WTC11 (cell line): ENCODE data around the gene PMFBP1. TPM values are rescaled to one million over a fixed set of nuclear protein-coding genes. Genes with fewer than 3 reads are reported as not detected.

Source experiments
- ATAC-seq: fragments of 200-7000 bp; cut with Tn5 transposase; 2 replicates; pipeline ENCODE4 v1.10.0; 2021; ENCODE audit warnings: mild to moderate bottlenecking, moderate library complexity
- CTCF ChIA-PET: fragments of 300-600 bp; sonication (Branson Sonifier 250); formaldehyde crosslinking; loops from one replicate; lab custom pipeline; 2021; ENCODE audit warnings: antibody characterized with exemption; lab: Charles Lee
- POLR2A ChIA-PET: fragments of 350-600 bp; sonication (Branson Sonifier 250); formaldehyde crosslinking; loops from one replicate; lab custom pipeline; 2021; ENCODE audit warnings: antibody characterized with exemption; lab: Charles Lee
- DNase-seq: peaks from one replicate; pipeline ENCODE4 v3.0.0; 2021; ENCODE audit warnings: low spot score
- H3K27ac Mint-ChIP-seq: 2 replicates; pipeline ENCODE4 v1.8.0; 2021; ENCODE audit warnings: mixed read lengths
- H3K27me3 Mint-ChIP-seq: 2 replicates; pipeline ENCODE4 v1.8.0; 2021; ENCODE audit warnings: low read depth, mild to moderate bottlenecking, moderate library complexity, mixed read lengths
- H3K36me3 Mint-ChIP-seq: 2 replicates; pipeline ENCODE4 v1.8.0; 2021; ENCODE audit warnings: mixed read lengths
- H3K4me1 Mint-ChIP-seq: 2 replicates; pipeline ENCODE4 v1.8.0; 2022; ENCODE audit warnings: mixed read lengths
- H3K4me3 Mint-ChIP-seq: 2 replicates; pipeline ENCODE4 v1.8.0; 2021; ENCODE audit warnings: mild to moderate bottlenecking, moderate library complexity, mixed read lengths
- H3K9me3 Mint-ChIP-seq: 2 replicates; pipeline ENCODE4 v1.8.0; 2021; ENCODE audit warnings: mixed read lengths
- ATF6 ChIP-seq: sonication (generic); formaldehyde crosslinking; IDR thresholded peaks from 2 replicates; pipeline ENCODE4 v1.8.1; 2023; ENCODE audit warnings: mild to moderate bottlenecking, missing genetic modification reagents
- E2F5 ChIP-seq: sonication (generic); formaldehyde crosslinking; IDR thresholded peaks from 2 replicates; pipeline ENCODE4 v1.8.1; 2022; ENCODE audit warnings: mild to moderate bottlenecking, moderate library complexity, missing genetic modification reagents
- HMGA2 ChIP-seq: fragments of 250-450 bp; sonication (Bioruptor Pico); IDR thresholded peaks from 2 replicates; pipeline ENCODE4 v1.4.0; 2021; ENCODE audit warnings: mild to moderate bottlenecking, moderate library complexity
- IRF2 ChIP-seq: sonication (generic); formaldehyde crosslinking; IDR thresholded peaks from 2 replicates; pipeline ENCODE4 v1.8.0; 2022; ENCODE audit warnings: low read depth, missing genetic modification reagents, borderline replicate concordance
- MYBL2 ChIP-seq: sonication (generic); formaldehyde crosslinking; IDR thresholded peaks from 2 replicates; pipeline ENCODE4 v1.8.1; 2023; ENCODE audit warnings: mild to moderate bottlenecking, moderate library complexity, missing genetic modification reagents
- NFYB ChIP-seq: sonication (generic); formaldehyde crosslinking; conservative IDR thresholded peaks from 2 replicates; pipeline ENCODE4 v1.8.0; 2022; ENCODE audit warnings: low read depth, missing genetic modification reagents
- OVOL2 ChIP-seq: fragments of 250-450 bp; sonication (Bioruptor Pico); IDR thresholded peaks from 2 replicates; pipeline ENCODE4 v1.9.0; 2021; ENCODE audit warnings: mild to moderate bottlenecking, borderline replicate concordance
- PRDM15 ChIP-seq: sonication (generic); formaldehyde crosslinking; IDR thresholded peaks from 2 replicates; pipeline ENCODE4 v1.8.0; 2022; ENCODE audit warnings: missing genetic modification reagents
- ZNF396 ChIP-seq: fragments of 250-450 bp; sonication (Bioruptor Pico); IDR thresholded peaks from 2 replicates; pipeline ENCODE4 v1.8.0; 2021; ENCODE audit warnings: mild to moderate bottlenecking, moderate library complexity, borderline replicate concordance
- ZNF423 ChIP-seq: fragments of 250-450 bp; sonication (Bioruptor Pico); IDR thresholded peaks from 2 replicates; pipeline ENCODE4 v2.1.2; 2022; ENCODE audit warnings: mild to moderate bottlenecking, moderate library complexity
- ZNF425 ChIP-seq: fragments of 250-450 bp; sonication (Bioruptor Pico); conservative IDR thresholded peaks from 2 replicates; pipeline ENCODE4 v1.9.0; 2021; ENCODE audit warnings: mild to moderate bottlenecking
- total RNA-seq: library from RNA; stranded (reverse); gene quantifications from 3 replicates; pipeline ENCODE4 v1.2.3, GENCODE V29; 2021
- TF ChIP-seq, protein P1 (sequence below): sonication (generic); formaldehyde crosslinking; IDR thresholded peaks from 2 replicates; pipeline ENCODE4 v1.8.1; 2023; ENCODE audit warnings: mild to moderate bottlenecking, moderate library complexity, missing genetic modification reagents
- TF ChIP-seq, protein P2 (sequence below): sonication (generic); formaldehyde crosslinking; IDR thresholded peaks from 2 replicates; pipeline ENCODE4 v1.8.0; 2022; ENCODE audit warnings: mild to moderate bottlenecking, missing genetic modification reagents
- TF ChIP-seq, protein P3 (sequence below): fragments of 250-450 bp; sonication (Bioruptor Pico); IDR thresholded peaks from 2 replicates; pipeline ENCODE4 v1.9.0; 2021; ENCODE audit warnings: mild to moderate bottlenecking
- TF ChIP-seq, protein P4 (sequence below): sonication (generic); formaldehyde crosslinking; IDR thresholded peaks from 2 replicates; pipeline ENCODE4 v1.8.1; 2022; ENCODE audit warnings: low read depth, missing genetic modification reagents, borderline replicate concordance

PMFBP1 gene
- total RNA-seq, 1 experiment from 2014 or later: 1.9 TPM

- Mint-ChIP-seq H3K36me3 (no peaks in the 10 kb centered on the region), H3K4me3 (no peak overlapping the region), H3K27me3 (peaks cover 11% of the 10 kb centered on the region; the same call in 1 of the 2 replicates), H3K27ac (no peak overlapping the region), H3K4me1 (peaks cover 2% of the 10 kb centered on the region), H3K9me3 (peaks cover 4% of the 10 kb centered on the region; the same call in 1 of the 2 replicates)
- ChIA-PET POLR2A (no interaction called here), CTCF (no interaction called here)
- DNase-seq: no peak
- no peak for ATAC-seq
- TF ChIP-seq MYBL2 (CRISPR knock-in tag) (no peak), OVOL2 (CRISPR knock-in tag) (no peak), HMGA2 (CRISPR knock-in tag) (no peak), NFYB (CRISPR knock-in tag) (no peak), ZNF425 (CRISPR knock-in tag) (no peak), PRDM15 (CRISPR knock-in tag) (no peak), ZNF396 (CRISPR knock-in tag) (no peak), ZNF423 (no peak), ATF6 (CRISPR knock-in tag) (no peak), E2F5 (no peak), IRF2 (no peak)
- TF ChIP-seq, protein P1, sequence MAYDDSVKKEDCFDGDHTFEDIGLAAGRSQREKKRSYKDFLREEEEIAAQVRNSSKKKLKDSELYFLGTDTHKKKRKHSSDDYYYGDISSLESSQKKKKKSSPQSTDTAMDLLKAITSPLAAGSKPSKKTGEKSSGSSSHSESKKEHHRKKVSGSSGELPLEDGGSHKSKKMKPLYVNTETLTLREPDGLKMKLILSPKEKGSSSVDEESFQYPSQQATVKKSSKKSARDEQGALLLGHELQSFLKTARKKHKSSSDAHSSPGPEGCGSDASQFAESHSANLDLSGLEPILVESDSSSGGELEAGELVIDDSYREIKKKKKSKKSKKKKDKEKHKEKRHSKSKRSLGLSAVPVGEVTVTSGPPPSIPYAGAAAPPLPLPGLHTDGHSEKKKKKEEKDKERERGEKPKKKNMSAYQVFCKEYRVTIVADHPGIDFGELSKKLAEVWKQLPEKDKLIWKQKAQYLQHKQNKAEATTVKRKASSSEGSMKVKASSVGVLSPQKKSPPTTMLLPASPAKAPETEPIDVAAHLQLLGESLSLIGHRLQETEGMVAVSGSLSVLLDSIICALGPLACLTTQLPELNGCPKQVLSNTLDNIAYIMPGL (CRISPR knock-in tag): no peak
- TF ChIP-seq, protein P2, sequence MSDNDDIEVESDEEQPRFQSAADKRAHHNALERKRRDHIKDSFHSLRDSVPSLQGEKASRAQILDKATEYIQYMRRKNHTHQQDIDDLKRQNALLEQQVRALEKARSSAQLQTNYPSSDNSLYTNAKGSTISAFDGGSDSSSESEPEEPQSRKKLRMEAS (CRISPR knock-in tag): no peak
- TF ChIP-seq, protein P3, sequence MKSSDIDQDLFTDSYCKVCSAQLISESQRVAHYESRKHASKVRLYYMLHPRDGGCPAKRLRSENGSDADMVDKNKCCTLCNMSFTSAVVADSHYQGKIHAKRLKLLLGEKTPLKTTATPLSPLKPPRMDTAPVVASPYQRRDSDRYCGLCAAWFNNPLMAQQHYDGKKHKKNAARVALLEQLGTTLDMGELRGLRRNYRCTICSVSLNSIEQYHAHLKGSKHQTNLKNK (CRISPR knock-in tag): no peak
- TF ChIP-seq, protein P4, sequence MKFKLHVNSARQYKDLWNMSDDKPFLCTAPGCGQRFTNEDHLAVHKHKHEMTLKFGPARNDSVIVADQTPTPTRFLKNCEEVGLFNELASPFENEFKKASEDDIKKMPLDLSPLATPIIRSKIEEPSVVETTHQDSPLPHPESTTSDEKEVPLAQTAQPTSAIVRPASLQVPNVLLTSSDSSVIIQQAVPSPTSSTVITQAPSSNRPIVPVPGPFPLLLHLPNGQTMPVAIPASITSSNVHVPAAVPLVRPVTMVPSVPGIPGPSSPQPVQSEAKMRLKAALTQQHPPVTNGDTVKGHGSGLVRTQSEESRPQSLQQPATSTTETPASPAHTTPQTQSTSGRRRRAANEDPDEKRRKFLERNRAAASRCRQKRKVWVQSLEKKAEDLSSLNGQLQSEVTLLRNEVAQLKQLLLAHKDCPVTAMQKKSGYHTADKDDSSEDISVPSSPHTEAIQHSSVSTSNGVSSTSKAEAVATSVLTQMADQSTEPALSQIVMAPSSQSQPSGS (CRISPR knock-in tag): no peak
Observed at GRCh38 chr16:72173997-72174396, 2.0 kb upstream of the PMFBP1 start.
